AG04450 (cell line): ENCODE data around the gene RFTN1. TPM values are rescaled to one million over a fixed set of nuclear protein-coding genes. Genes with fewer than 3 reads are reported as not detected.
A peak's percentile ranks its signal among the peaks of the same experiment; 100 is the strongest.

Experiments
- CTCF ChIA-PET: fragments of 300-600, 350-600 bp; formaldehyde crosslinking; extraction: SDS; loops from one replicate; lab custom pipeline; 2022; ENCODE audit warnings: antibody characterized with exemption, inconsistent platforms; lab: Charles Lee
- POLR2A ChIA-PET: fragments of 350-600 bp; formaldehyde crosslinking; extraction: SDS; loops from one replicate; lab custom pipeline; 2021; ENCODE audit warnings: antibody characterized with exemption, inconsistent platforms; lab: Yijun Ruan, JAX
- DNase-seq: peaks from one replicate; pipeline ENCODE4 v3.0.0-alpha.2; 2011; ENCODE audit warnings: low read depth, low spot score
- H3K27ac ChIP-seq: one replicate; pipeline ENCODE4 v1.5.1; 2012; ENCODE audit warnings: low read depth, low read length, control low read depth
- H3K27me3 ChIP-seq: one replicate; pipeline ENCODE4 v1.6.0; 2012; ENCODE audit warnings: low read length; ENCODE audit not compliant: control insufficient read depth, insufficient read depth
- H3K4me3 ChIP-seq: 2 replicates; pipeline ENCODE4 v1.5.1; 2011; ENCODE audit warnings: mild to moderate bottlenecking, low read depth, low read length, control low read depth
- H3K9me3 ChIP-seq: 2 replicates; pipeline ENCODE4 v1.5.1; 2012; ENCODE audit warnings: low read length; ENCODE audit not compliant: control insufficient read depth, insufficient read depth
- CTCF ChIP-seq: IDR thresholded peaks from 2 replicates; pipeline ENCODE4 v1.5.1; 2011; ENCODE audit warnings: low read depth, low read length, control low read depth, inconsistent platforms
- polyA plus RNA-seq: library from polyadenylated mRNA; depleted of rRNA; stranded (reverse); fragments of >200 nt; gene quantifications from 2 replicates; pipeline ENCODE4 v1.2.3, GENCODE V29; 2011

Gene RFTN1
- polyA plus RNA-seq, 1 experiment: 97.3 TPM

- ChIA-PET CTCF (no interaction called here), POLR2A (no interaction called here)
- Histone ChIP-seq H3K27ac (no peak overlapping the region), H3K9me3 (peaks cover 11% of the 10 kb centered on the region), H3K4me3 (no peak overlapping the region), H3K27me3 (no peaks in the 10 kb centered on the region)
- DNase-seq: no peak
- no peak for TF ChIP-seq CTCF
These were observed 136.3 kb downstream of the RFTN1 start for GRCh38 chr3:16377196-16377595.

- no peak overlapping the region for H3K4me3 ChIP-seq
- POLR2A ChIA-PET: no interaction called here
- H3K27ac ChIP-seq: no peak overlapping the region
- no peaks in the 10 kb centered on the region for H3K27me3 ChIP-seq
- DNase-seq: no peak
- no peak for TF ChIP-seq CTCF
- H3K9me3 ChIP-seq: peaks cover 11% of the 10 kb centered on the region
- CTCF ChIA-PET: no interaction called here
These were observed 137.6 kb downstream of the RFTN1 start for GRCh38 chr3:16375891-16376290.

GRCh38 chr3:16374935-16375245, 138.6 kb downstream of the RFTN1 start:
- ChIA-PET CTCF (no interaction called here), POLR2A (no interaction called here)
- Histone ChIP-seq H3K27ac (no peak overlapping the region), H3K27me3 (no peaks in the 10 kb centered on the region), H3K4me3 (no peak overlapping the region), H3K9me3 (peaks cover 11% of the 10 kb centered on the region)
- TF ChIP-seq CTCF: no peak
- no peak for DNase-seq

- ChIA-PET CTCF (no interaction called here), POLR2A (interaction anchor here (0.6 kb wide), 1 partner anchor 67 kb away, joined by 5 read pairs; no protein-coding TSS in a partner anchor)
- Histone ChIP-seq H3K4me3 (no peak overlapping the region), H3K27me3 (no peaks in the 10 kb centered on the region), H3K9me3 (peaks cover 11% of the 10 kb centered on the region), H3K27ac (no peak overlapping the region)
- TF ChIP-seq CTCF: no peak
- no peak for DNase-seq
These were observed 139.2 kb downstream of the RFTN1 start for GRCh38 chr3:16374047-16374934.

GRCh38 chr3:16373341-16373946, 140.1 kb downstream of the RFTN1 start:
- Histone ChIP-seq H3K27me3 (no peaks in the 10 kb centered on the region), H3K4me3 (no peak overlapping the region), H3K27ac (peak overlapping the region; percentile 31), H3K9me3 (peaks cover 8% of the 10 kb centered on the region)
- ChIA-PET POLR2A (interaction anchor here (0.6 kb wide), 1 partner anchor 68 kb away, joined by 5 read pairs; no protein-coding TSS in a partner anchor), CTCF (no interaction called here)
- TF ChIP-seq CTCF: no peak
- DNase-seq: no peak
